ENCODE results near the gene NPPA. TPM values are rescaled to one million over a fixed set of nuclear protein-coding genes. Genes with fewer than 3 reads are reported as not detected.

The NPPA gene
- total RNA-seq, 1 experiment from 2014 or later, result not detected

DNA sequence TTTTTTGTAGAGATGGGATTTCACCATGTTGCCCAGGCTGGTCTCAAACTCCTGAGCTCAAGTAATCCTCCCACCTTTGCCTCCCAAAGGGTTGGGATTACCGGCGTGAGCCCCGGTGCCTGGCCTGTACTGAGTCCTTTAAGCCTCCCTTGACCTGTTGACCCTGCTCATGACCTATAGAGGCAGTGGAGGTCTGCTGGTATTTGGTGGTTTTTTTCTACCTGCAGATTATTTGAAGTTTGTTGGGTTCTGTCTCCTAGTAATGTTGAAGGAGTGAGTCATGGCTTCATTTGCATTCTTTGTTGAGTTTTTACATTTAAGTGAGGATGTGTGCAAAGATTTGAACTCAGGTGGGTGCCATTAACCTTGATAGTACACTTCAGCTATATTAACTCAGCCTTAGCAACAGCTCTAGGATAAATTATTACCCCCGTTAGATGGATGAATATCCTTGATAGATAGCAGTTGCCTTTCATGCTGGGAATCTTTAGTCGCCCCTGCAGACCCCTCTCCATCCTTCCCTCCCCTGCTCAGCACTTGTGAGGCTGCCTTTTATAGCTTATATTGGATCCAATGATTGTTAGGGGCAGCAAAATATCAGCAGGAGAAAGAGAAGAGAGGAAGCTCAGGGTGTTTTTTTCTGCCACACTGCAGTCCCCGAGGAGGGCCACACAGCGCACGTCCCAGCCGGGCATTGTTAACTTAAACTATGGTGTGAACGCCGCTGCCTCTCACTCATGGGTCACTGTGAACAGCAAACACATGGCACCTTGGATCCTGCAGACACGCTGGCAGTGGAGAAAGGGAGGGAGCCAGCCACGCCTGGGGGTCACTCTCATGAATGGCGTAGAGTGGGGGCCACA lies 26.0 kb upstream of the NPPA start:
- Mint-ChIP-seq H3K4me3 (ENCODE audit: low read depth, unreplicated experiment) (no peak overlapping the region), H3K4me1 (ENCODE audit: low read depth, unreplicated experiment) (no peaks in the 10 kb centered on the region), H3K27me3 (ENCODE audit: unreplicated experiment) (peaks cover 92% of the 10 kb centered on the region), H3K9me3 (ENCODE audit: low read depth, unreplicated experiment) (no peaks in the 10 kb centered on the region), H3K36me3 (ENCODE audit: insufficient read depth, unreplicated experiment) (no peaks in the 10 kb centered on the region), H3K27ac (ENCODE audit: unreplicated experiment) (no peak overlapping the region)
- TF ChIP-seq, protein P1, sequence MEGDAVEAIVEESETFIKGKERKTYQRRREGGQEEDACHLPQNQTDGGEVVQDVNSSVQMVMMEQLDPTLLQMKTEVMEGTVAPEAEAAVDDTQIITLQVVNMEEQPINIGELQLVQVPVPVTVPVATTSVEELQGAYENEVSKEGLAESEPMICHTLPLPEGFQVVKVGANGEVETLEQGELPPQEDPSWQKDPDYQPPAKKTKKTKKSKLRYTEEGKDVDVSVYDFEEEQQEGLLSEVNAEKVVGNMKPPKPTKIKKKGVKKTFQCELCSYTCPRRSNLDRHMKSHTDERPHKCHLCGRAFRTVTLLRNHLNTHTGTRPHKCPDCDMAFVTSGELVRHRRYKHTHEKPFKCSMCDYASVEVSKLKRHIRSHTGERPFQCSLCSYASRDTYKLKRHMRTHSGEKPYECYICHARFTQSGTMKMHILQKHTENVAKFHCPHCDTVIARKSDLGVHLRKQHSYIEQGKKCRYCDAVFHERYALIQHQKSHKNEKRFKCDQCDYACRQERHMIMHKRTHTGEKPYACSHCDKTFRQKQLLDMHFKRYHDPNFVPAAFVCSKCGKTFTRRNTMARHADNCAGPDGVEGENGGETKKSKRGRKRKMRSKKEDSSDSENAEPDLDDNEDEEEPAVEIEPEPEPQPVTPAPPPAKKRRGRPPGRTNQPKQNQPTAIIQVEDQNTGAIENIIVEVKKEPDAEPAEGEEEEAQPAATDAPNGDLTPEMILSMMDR (IDR thresholded peaks at IDR 0.05; ENCODE audit: unreplicated experiment), result no peak
- DNase-seq, result no peak
- CTCF ChIA-PET, result no interaction called here
- no TSS peak for BruUV-seq (replicated peaks)
- intact Hi-C loops (cut with micrococcal nuclease; ENCODE audit: unreplicated experiment), result no loop called here

- H3K27me3 Mint-ChIP-seq (ENCODE audit: unreplicated experiment), result peaks cover 97% of the 10 kb centered on the region
- no peak overlapping the region for H3K4me3 Mint-ChIP-seq (ENCODE audit: low read depth, unreplicated experiment)
- no TSS peak for BruUV-seq (replicated peaks)
- intact Hi-C loops (cut with micrococcal nuclease; ENCODE audit: unreplicated experiment), result no loop called here
- no peak overlapping the region for H3K27ac Mint-ChIP-seq (ENCODE audit: unreplicated experiment)
- DNase-seq, result no peak
- H3K9me3 Mint-ChIP-seq (ENCODE audit: low read depth, unreplicated experiment), result no peaks in the 10 kb centered on the region
- H3K36me3 Mint-ChIP-seq (ENCODE audit: insufficient read depth, unreplicated experiment), result no peaks in the 10 kb centered on the region
- TF ChIP-seq, protein P1 (IDR thresholded peaks at IDR 0.05; ENCODE audit: unreplicated experiment), result no peak
- H3K4me1 Mint-ChIP-seq (ENCODE audit: low read depth, unreplicated experiment), result no peaks in the 10 kb centered on the region
- CTCF ChIA-PET, result interaction anchor here (0.9 kb wide), 1 partner anchor 11 kb away, joined by 3 read pairs; no protein-coding TSS in a partner anchor
Measured at GRCh38 chr1:11872545-11872944, 25.0 kb upstream of the NPPA start.

- no TSS peak for BruUV-seq (replicated peaks)
- no peak for DNase-seq
- Mint-ChIP-seq H3K9me3 (ENCODE audit: low read depth, unreplicated experiment) (no peaks in the 10 kb centered on the region), H3K27me3 (ENCODE audit: unreplicated experiment) (peaks cover 76% of the 10 kb centered on the region), H3K27ac (ENCODE audit: unreplicated experiment) (no peak overlapping the region), H3K36me3 (ENCODE audit: insufficient read depth, unreplicated experiment) (no peaks in the 10 kb centered on the region), H3K4me1 (ENCODE audit: low read depth, unreplicated experiment) (no peaks in the 10 kb centered on the region), H3K4me3 (ENCODE audit: low read depth, unreplicated experiment) (no peak overlapping the region)
- intact Hi-C loops (cut with micrococcal nuclease; ENCODE audit: unreplicated experiment), result no loop called here
- CTCF ChIA-PET, result no interaction called here
- TF ChIP-seq, protein P1 (IDR thresholded peaks at IDR 0.05; ENCODE audit: unreplicated experiment), result no peak
Measured at GRCh38 chr1:11869650-11870207, 22.1 kb upstream of the NPPA start.

GRCh38 chr1:11869104-11869503 lies 21.5 kb upstream of the NPPA start:
- Mint-ChIP-seq H3K4me3 (ENCODE audit: low read depth, unreplicated experiment) (no peak overlapping the region), H3K27me3 (ENCODE audit: unreplicated experiment) (peaks cover 76% of the 10 kb centered on the region), H3K9me3 (ENCODE audit: low read depth, unreplicated experiment) (no peaks in the 10 kb centered on the region), H3K4me1 (ENCODE audit: low read depth, unreplicated experiment) (no peaks in the 10 kb centered on the region), H3K27ac (ENCODE audit: unreplicated experiment) (no peak overlapping the region), H3K36me3 (ENCODE audit: insufficient read depth, unreplicated experiment) (no peaks in the 10 kb centered on the region)
- CTCF ChIA-PET, result no interaction called here
- no TSS peak for BruUV-seq (replicated peaks)
- DNase-seq, result no peak
- intact Hi-C loops (cut with micrococcal nuclease; ENCODE audit: unreplicated experiment), result no loop called here
- TF ChIP-seq, protein P1 (IDR thresholded peaks at IDR 0.05; ENCODE audit: unreplicated experiment), result no peak
